Stimulated activated CD8-positive, alpha-beta memory T cell treated with anti-CD3 and anti-CD28 coated beads, Interleukin-12 subunit alpha, Interleukin-12 subunit beta, amount 100 ng/mL, for 4 hours (primary cell): ENCODE data around the gene SRXN1.
"Not testable (repeated sequence)": the region's sequence is repeated elsewhere in the genome, so short reads cannot be mapped to it uniquely, and the experiment has no call there.

Source experiments
- DNase-seq: peaks from one replicate; pipeline ENCODE4 v3.0.0-alpha.2; 2020; ENCODE audit warnings: low read depth

SRXN1 gene

DNA sequence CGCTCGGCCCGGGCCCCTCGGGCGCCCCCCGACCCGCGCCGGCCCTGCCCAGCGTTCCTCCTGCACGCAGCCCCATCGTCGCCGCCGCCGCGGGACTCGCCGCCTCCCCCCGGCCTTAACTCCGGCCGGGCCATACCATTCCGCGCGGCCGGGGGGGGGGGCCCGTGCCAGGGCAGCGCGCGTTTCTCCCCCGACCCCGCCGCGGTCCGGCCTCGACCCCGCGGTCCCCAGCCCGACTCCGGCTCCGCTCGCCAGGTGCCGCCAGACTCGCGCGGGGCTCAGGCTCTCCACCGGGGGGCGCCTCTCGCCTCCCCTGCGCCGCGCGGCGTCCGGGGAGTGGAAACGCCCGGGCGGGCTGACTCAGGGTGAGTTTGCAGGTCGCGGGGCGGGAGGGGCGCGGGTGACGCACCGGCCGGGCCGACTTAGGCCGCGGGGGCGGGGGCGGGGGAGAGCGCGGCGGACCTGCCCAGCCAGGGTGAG lies at the start of gene SRXN1:
SRXN1 (minus strand) TSS at position 91 of the 480 bp plus-strand sequence; CDS start at position 76, 15 bp downstream.
- peak; percentile 80 for DNase-seq

DNA sequence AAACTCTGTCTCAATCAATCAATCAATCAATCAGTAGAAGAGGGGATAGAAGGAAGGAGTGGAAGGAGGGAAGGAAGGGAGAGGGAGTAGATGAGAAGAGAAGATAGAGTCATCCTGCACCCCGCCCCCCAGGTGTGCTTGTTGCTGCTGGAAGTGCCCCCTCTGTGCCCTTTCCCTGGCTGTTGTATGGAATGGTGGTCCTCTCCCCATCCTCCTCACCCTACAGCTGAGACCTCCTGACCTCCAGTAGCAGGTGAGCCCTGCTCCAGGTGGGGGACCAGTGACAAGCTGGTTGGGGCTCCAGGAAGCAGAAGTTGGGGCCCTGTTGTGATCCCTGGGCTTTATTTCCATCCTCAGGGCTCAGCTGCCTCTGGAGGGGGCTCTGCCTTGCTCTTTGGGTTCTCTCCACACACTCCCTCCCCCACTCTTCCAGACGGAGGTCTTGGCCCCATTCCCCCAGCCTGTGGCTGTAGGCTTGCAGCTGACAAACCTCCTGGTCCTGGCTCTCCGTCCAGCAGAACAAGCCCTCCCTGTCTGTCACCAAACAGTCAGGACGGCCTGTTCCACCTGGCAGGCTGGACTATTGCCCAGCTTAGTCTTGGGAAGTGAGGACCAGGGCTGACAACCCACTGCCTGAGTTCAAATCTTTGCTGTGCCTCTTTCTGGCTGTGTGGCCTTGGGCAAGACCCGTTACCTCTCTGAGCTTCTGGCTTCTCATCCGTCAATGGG lies 48.6 kb upstream of the SRXN1 start:
- no peak for DNase-seq

DNA sequence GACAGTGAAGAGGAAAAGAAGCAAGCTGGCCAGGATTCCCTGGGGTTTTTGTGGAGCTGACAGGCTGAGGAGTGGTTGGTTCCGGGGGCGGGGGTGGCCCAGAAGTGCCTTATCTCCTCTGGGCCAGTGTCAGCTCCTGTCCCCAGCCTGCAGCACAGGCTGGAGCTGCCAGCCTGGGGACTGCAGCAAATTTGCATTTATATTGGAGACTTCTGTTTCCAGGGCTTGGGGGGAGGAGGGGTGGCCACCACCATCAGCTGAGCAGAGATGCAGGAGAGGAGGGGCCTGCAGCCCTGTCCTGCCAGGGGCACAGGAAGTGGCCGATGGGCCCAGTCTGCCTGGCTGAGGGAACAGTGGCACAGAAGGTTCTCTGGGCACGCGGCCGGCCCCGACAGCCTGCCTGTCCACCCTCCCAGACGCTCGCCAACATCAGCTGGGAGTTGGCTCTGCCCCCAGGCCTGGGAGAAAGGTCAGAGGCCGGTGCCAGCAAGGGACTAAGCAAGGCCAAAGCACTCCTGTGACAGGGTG lies 46.9 kb upstream of the SRXN1 start:
- DNase-seq: no peak

DNA sequence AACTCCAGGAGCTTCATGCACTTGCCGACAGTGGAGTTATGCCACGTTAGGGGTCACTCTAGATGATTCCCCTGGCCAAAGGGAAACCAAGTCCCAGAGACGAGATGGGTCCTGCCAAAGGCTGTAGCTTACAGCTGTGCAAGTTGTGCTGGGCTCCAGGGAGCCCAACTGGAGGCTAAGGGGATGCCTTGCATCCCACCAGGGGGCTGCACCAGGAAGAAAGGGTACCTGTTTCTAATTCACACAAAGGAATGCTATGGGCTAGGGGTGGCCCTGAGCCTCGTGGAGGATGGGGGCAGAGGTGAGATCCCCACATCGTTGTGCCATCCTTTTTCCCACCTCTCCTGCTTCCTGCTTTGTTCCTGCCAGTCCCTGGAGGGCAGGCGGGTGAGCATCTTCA lies 46.3 kb upstream of the SRXN1 start:
- DNase-seq: no peak

DNA sequence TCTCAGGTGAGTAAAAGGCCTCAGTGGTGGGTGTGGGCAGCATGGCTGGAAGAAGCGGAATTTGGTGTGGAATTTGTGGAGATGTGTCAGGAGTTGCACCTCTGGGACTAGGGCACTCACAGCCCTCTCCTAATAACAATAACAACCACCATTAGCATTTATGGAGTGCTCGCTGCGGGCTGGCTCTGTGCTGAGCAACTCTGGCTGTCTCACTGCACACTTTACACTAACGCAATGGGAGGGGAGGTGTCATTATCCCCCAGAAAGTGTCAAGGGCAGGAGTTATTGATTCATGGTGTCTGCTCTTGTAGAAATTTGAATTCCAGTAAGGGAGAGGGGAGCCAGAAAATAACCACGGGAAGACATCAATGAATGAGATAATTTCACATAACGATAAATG lies 45.3 kb upstream of the SRXN1 start:
- DNase-seq: no peak

DNA sequence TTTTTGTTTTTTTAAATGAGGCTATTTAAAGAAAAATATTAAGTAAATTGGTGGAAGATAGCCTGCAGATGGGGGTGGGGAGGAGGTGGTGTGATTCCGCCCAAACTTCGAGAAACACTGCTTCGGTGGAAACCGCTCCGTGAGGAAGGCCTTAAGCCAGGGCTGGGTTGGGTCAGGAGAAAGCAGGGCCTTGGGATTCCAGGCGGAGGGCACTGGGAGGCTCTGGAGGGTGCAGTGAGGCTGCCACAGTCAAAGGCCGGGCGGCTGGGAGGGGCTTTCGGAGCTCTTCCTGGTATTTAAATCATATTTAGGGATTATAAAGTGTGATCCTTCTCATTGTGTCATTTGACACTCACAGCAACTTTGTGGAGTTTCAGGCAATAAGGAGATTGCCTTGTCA lies 44.8 kb upstream of the SRXN1 start:
- DNase-seq: no peak

DNA sequence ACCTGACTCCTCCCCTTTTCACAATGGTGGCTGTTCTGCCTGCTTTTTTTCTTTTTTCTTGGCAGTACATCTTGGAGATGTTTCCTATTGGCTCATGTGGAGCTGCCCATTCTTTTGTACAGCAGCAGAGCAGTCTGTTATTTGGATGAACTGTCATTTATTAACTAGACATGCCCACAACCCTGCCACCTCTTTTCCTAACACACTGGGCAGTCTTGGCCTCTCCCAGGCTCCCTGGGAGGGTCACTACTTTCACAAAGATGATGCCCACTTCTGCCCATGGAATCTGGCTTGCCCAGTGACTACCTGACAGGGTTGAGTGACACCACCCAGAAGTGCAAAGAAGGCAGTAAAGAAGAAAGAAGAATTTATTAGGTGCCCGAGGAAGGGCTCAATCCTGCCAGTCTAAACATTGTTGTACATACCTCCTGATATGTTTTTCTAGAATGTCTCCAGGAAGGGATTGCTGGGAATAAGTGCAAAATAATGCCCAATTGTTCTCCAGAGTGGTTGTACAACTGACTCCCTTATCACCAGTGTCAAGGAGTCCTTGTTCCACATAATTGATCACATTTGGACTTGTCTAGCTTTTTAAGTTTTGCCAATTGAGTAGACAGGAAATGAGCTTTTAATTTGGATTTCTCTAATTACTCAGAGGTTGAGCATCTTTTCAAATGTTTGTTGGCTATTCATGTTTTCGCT lies 42.3 kb upstream of the SRXN1 start:
- no peak for DNase-seq

DNA sequence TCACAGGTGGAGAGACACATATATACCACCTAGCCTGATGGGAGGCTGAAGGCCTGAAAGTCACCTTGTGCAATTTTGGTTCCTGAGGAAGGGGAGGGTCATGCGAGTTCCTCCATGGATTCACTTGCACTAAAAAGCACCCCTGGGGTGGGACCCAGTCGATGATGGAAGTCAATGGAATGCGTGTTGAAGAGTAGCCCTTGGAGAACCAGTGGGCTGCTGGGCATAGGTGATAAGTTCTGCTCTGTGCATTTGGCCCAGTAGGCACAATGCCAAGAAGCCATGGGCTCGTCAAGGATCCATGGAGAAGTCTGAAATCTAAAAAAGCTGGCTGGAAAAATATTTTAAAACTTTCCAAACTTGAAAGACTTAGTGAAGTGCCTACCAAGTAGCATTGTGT lies 41.5 kb upstream of the SRXN1 start:
- no peak for DNase-seq

DNA sequence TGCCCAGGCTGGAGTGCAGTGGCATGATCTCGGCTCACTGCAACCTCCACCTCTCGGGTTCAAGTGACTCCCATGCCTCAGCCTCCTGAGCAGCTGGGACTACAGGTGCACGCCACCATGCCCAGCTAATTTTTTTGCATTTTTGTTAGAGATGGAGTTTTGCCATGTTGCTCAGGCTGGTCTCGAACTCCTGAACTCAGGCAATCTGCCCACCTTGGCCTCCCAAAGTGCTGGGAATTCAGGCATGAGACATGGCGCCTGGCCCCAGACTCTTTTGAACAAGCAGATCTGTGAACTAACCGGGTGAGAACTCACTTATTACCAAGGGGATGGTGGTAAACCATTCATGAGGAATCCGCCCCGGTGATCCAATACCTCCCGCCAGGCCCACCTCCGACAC lies 40.8 kb upstream of the SRXN1 start:
- not testable (repeated sequence) for DNase-seq

DNA sequence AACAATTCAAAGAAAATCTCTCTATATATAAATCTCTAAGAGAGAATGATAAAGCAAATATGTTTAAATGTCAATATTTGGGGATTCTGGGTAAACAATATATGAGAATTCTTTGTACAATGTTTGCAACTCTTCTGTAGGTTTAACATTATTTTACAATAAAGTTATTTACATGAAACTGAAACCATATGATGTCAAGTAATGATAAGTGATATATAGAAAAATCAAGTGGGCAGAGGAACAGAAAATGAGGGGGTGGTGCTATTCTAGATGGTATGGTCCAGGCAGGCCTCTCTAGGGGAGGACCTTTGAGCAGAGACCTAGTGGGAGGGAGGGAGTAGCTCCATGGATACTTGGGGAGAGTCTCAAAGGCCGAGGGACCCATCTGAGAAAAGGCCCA lies 39.0 kb upstream of the SRXN1 start:
- no peak for DNase-seq

DNA sequence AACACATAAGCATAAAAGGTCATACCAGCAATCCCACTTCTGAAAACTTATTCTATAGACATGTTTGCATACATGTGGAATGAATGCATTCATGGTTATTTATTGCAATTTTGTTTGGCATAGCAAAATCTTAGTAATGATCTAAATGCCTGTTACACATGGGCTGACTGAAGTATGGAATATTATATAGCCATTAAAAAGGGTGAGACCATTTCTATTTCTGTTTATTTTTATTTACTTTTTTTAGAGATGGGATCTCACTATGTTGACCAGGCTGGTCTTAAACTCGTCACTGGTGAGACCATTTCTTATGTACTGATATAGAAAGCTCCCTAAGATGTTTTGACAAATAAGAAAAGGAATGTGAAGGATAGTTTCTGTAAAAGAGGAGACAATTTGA lies 36.9 kb upstream of the SRXN1 start:
- DNase-seq: no peak

DNA sequence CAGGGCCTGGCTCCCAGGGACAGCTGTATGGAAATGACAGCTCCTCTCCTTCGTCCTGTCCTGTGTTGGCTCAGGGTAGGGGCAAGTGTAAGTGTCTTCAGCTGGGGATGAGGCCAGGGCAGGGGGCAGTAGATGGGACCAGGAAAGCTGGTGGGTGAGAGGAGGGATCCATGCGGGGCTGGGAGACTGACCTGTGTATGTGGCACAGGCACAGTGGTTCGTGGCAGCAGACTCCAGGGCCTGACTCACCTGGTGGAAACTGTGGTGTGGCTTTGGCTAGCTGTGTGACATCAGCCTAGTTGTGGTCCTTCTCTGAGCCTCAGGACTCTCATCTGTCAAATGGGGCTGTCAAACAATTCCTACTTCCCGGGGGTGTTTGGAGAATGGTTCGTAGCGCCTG lies 36.3 kb upstream of the SRXN1 start:
- DNase-seq: no peak

DNA sequence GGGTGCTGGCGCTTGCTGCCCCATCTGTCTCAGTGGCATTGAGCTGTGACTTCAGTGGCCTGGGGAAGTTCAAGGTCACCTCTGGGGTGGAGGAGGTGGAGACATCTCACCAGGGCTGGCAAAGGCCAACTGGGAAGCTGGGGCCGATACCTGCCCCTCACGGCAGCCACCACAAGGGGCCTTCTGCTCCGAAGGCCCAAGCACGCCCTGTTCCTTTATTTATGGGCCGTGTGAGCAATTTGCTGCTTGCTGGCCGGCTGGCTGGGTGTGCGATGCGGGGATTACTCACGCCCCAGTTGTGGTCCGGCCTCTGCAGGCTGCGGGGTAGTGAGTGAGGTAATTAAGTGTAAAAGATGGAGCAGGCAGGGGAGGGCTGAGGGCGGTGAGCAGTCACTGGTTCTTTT lies 35.8 kb upstream of the SRXN1 start:
- no peak for DNase-seq

DNA sequence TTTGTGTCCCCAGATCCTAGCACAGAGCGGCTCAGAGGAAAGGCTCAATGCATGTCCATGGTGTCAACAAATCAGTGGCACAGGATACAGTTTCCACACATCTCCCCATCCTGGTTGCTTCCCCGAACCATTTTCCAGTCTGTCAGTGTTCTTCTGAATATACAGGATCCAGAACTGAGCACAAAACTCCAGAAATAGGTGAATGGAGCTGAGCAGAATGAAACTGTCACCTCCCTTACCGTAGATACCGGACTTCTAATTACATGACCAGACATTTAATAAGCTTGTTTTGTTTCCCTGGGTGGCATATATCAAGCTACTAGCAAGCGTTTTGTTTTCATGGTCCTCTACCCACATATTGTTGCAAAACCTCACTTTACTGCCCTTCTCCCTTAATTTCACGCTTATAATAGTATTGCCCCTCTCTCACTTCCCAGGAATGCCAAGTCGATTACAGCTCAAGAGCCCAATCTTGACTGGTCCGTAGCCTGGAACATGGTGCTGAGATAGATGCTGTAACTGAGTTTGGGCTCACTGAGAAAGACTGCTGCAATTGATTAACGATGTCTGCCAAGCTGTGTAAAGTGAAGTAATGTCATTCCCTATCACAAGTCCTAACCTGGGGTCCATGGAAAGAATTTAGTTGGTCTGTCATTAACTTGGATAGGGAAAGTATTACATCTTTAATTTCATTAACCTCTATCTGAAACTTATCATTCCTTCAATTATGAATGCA lies 34.6 kb upstream of the SRXN1 start:
- DNase-seq: no peak

DNA sequence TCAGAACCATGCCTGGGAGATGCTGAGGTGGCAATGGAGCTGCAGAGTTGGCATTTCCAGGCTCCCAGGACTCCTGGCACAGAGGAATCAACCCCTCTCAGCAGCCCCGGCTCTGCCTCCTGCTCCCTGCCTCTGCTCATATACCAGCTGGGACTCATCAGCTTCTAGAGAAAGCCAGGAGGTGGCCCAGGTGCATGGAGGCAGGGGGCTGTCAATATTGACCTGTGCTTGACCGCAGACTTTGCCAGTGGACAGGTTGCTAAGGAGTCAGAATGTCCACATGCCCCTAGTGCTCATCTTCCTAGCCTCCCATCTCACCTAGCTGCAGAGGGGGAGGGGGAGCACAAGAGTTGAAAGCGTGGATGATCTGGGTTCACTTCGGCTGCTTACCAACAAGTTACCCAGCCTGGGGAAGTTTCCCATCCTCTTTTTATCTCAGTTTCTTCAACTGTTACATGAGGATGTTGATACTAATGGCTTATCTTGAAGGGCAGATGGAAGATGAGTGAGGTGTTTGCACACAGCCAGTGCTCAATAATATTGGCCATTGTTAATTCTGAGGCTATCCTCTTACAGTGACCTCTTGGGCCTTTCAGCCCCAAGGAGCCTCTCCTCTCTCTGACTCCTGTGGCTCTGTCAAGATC lies 31.8 kb upstream of the SRXN1 start:
- no peak for DNase-seq

DNA sequence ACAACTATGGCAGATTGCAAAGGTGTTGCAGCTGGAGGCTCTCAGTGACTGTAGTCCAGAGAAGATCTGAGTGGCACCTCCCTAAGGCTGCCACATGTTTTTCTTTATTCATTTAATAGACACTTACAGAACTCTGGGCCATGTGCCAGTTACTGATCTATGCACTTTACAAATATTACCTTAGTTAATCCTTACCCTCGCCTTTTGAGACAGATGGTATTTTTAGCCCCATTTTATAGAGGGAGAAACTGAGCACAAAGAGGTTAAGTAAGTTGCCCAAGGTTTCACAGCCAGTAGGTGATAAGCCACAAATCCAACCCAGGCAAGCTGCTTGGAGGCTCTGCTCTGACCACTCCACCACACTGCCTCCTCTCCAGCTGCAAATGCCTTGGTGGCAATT lies 29.1 kb upstream of the SRXN1 start:
- DNase-seq: no peak

DNA sequence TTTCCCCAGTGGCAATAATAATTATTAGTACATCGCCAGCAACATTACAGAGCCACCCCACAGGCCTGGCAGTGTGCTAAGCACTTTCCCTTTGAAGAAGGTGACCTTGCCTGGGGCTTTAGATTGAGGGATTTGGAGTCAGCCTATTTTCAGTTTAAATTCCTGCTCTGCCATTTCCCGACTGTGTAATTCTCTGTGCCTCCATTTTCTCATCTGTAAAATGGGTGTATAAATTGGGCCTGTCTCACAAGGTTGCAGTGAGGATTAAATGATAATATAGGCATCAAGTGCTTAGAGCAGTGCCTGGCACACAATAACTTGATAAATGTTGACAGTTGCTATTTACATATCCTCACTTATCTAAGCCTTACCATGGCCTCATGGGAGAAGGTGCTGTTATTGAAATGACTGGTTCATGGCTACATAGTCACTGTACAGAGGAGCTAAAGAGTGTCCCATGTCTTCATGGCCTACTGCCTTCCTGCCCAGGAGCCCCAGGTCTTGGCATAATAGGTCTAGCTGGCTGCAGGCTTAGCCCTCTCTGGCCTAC lies 27.7 kb upstream of the SRXN1 start:
- no peak for DNase-seq

DNA sequence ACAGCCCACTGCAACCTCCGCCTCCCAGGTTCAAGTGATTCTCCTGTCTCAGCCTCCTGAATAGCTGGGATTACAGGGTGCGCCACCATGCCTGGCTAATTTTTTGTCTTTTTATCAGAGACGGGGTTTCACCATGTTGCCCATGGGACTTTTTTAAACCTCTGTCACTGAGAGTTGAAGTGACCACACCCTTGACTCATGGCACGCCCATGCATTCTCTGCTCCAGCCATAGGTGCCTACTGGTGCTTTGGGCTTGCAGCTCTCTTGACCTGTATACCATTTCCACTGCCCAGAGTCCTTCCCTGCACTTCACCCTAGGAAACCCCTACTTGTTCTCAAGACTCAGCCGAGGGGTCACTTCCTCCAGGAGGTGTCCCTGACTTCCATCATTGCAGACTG lies 25.0 kb upstream of the SRXN1 start:
- DNase-seq: no peak

DNA sequence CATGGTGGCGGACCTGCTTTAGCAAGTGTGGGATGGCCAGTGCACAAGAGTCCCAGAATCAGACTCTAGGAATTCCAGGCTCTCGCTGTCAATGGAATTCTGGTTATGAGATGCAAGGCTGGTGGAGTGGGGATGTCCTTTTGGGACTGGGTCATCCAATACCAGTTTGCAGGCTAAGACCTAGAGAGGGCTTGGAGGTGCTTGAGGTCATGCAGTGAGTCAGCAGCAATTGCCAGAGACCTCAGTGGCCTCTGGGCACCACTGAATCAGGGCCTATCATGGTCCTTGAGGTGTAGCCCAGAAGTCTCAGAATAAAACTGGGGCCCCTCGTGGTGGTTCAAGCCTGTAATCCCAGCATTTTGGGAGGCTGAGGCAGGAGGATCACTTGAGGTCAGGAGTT lies 24.0 kb upstream of the SRXN1 start:
- DNase-seq: no peak

DNA sequence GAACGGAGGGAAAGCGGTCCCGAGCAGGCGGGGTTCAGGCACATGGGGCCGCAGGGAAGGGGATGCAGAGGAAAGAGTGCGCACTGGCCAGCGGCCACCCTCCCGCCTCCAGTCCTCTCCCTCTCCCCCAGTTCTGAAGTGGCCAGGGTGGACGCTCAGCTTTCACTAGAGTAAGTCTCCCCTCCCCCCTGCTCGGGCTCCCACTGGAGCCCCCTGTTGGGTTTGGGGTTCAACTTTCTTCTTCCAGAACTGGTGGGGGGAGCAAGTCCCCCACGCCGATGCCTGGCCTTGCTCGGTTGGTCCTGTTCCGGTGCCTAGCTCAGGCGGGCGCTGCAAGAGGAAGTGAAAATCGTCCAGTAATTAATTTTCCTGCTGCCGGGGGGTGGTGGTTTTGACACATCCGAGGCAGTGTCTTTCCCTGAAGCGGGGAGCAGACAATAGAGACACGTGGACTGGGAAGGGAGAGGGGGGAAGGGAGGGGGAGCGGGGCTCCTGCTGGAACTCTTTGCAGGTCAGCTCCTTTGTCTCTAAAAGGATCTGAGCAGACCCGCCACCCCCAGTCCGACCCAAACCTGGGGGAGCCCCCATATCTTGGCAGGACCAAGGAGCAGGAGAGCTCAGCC lies 23.4 kb upstream of the SRXN1 start:
- no peak for DNase-seq
